HuH-7 (cell line): ENCODE measurements around the gene UTP4.
"Not testable (repeated sequence)": the region's sequence is repeated elsewhere in the genome, so short reads cannot be mapped to it uniquely, and the experiment has no call there.

Source experiments
- DNase-seq: peaks from one replicate; pipeline ENCODE4 v3.0.0; 2011; ENCODE audit warnings: low spot score

UTP4 gene

GRCh38 chr16:69131167-69131838, 1.1 kb upstream of the UTP4 start:
- peak; percentile 36 for DNase-seq

DNA sequence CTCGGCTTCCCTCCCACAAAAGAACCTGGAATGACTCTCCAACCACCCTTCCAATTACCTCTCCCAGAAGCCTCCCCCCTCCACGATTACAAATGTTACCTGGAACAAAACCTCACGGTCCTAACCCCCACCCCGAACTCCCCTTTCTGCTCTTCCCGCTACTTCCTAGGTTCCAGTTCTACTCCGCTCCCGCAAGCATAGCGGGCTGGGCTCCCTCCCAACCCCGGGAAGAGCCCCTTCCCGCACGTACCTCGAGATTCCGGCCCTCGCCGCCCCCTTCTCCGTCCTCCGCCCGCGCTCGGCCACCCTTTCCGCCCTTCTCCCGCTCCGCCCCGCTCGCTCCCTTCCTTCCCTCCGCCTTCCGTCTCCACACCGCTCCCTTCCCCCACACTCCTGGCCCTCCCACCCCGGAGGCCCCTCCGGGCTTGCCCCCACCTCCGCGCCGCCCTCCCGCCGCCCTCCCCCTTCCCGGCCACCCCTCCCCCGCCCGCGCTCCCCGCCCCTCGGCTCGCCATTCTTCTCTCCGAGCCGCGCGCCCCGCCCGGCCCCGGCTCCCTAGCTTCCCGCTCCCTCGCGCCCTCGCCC, 518 bp upstream of the UTP4 start:
- DNase-seq = peak; percentile 91

DNA sequence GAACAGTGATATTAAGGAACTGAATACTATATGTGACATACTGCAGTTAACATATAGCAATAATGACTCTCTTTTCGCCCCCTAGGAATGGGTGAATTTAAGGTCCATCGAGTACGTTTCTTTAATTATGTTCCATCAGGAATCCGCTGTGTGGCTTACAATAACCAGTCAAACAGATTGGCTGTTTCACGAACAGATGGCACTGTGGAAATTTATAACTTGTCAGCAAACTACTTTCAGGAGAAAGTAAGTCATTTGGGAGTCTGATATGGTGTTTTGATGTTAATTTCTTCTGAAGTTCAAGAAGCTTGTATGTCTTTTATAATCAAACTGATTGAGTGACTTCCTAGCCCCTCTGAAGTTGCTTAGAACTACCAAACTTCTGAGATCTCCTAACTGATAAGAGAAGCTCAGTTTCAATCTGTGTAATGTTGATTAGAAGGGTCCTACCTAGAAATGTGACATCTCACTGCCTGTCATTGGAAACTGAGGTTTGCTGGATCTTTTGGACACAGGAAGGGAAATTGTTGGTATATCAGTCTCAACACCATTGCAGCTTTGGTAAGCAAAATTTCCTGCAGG, 1.0 kb downstream of the UTP4 start:
- no peak for DNase-seq

- no peak for DNase-seq
Measured at GRCh38 chr16:69138608-69139007, 6.2 kb downstream of the UTP4 start.

- DNase-seq = not testable (repeated sequence)
Measured at GRCh38 chr16:69139464-69139863, 7.0 kb downstream of the UTP4 start.

DNA sequence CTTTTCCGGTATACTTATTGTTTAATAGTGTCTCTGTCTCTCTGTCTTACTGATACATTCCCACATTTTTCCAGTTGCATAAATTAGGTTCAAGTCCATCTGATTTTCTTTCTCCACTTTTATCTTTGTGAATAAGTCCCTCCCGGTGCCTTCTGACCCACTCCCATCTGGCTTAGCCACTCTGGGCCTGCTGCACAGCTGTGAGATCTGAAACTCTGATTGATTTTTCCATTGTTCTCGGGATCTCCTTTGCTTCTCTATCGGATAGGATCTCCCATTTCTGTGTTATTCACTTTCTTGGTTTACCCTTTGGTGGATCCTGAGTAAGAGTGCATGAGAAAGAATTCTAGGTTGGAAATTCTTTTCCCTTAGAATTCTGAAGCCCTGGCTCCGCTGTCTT, 8.6 kb downstream of the UTP4 start:
- no peak for DNase-seq

GRCh38 chr16:69141936-69142335, 9.5 kb downstream of the UTP4 start:
- DNase-seq = no peak

DNA sequence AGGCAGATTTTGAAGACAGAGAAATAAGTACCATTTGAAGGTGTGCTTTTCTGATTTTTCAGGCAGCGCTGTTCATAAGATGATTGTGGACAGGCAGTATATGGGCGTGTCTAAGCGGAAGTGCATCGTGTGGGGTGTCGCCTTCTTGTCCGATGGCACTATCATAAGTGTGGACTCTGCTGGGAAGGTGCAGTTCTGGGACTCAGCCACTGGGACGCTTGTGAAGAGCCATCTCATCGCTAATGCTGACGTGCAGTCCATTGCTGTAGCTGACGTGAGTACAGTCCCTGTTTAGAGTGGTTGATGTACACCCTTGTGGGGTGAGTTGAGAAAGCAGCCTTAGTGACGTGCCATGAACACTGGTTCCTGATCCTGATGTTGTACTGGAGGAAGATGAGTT, 10.7 kb downstream of the UTP4 start:
- peak; percentile 45 for DNase-seq

DNA sequence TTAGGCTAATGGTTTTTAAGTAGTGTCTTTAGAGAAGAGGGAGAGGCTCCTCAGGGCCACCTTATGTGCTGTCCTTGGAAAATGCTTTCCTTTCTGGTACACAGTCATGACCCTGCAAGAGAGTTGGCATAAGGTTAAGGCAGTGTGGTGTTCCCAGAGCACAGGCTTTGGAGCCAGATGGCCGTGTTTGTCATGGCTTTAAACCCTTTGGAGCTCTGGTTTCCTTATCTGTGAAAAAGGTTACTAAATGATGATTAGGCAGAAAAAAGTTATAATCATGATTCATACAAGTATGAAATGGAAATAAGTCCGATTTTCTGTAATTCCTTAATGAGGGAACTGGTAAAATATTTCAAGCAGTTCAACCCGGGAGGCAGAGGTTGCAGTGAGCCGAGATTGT, 13.2 kb downstream of the UTP4 start:
- no peak for DNase-seq

- DNase-seq = not testable (repeated sequence)
Measured at GRCh38 chr16:69149621-69150020, 17.2 kb downstream of the UTP4 start.

- peak; percentile 64 for DNase-seq
Measured at GRCh38 chr16:69150146-69150865, 17.9 kb downstream of the UTP4 start.

DNA sequence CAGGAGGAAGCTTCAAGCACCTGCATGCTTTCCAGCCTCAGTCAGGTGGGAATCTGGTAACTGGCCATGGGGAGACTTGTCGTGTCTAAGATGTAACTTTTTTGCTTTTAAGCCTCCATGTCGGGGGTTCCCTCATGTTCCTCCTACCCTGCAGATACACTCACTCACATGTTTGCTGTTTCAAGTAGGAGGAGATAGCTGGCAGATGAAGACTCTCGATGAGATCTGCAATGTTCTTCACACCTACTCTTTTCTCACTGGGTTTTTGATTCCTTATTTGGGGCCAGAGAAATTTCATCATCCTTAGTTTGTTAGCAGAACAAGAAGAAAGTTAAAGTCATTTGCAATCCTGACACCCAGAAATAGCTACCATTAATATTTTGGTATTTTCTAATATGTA, 24.7 kb downstream of the UTP4 start:
- no peak for DNase-seq

- no peak for DNase-seq
Measured at GRCh38 chr16:69160192-69160591, 27.7 kb downstream of the UTP4 start.

GRCh38 chr16:69165584-69165983, 33.1 kb downstream of the UTP4 start:
- DNase-seq = no peak

DNA sequence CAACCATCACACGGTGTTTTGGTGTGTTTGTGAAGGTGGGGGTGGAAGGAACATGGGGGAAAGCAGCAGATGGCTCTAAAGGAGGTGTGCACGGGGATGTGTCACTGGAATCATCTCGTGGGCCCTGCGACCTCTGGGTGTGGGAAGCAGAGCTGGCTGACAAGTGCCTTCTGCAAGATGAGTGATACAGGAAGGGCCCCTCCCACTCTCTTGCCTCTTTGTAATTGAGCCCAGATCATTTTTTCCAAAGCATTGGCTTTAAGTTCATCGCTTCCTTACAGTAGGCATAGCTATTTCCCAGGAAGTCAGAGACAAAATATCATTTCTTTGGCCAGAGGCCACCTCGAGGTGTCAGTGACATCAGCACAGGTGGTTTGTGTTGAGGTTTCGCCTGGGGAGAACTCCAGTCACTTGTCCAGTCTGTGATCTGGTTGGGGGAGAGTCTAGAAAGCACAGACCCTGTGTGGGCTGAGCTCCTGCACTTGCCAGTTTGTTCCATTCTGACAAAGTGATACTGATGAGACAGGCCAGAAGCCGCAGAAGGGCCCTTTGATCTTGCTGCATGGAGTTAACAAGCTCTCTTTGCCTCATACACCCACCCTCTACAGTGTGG, 33.9 kb downstream of the UTP4 start:
- DNase-seq = no peak

DNA sequence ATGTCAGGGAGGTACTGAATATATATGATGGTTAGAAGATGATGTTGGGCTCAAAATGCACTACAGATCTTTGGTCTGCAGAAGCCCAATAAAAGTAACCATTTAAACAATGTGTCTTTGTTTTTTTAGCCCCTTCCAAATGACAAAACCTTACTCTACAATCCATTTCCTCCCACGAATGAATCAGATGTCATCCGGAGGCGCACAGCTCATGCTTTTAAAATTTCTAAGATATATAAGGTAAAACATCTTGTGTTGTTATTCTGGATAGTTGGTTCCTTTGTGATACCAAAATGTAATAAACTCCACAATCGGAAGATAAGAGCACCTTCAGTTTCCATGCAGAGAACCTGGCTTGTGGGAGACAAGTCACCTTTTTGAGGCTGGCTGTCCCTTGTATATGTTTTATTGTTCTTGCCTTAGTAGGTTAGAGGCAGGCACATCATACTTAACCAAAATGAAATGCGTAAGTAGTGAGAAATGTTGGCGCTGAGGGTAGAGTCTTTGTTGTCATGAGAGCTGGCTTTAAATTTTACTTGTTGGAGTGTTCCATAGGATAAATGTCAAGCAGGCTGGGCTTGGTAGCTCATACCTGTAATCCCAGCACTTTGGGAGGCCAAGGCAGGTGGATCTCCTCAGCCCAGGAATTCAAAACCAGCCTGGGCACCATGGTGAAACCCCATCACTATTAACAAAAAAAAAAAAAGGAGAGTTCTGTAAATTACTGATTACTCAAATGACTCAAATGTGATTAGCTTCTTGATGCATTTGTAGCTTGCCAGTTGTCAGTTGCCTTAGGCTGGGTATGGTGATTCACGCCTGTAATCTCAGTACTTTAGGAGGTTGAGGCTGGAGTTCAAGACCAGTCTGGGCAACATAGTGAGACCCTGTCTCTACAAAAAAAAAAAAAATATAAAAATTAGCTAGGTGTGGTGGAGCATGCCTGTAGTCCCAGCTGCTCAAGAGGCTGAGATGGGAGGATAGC, 34.8 kb downstream of the UTP4 start:
- DNase-seq = no peak

- no peak for DNase-seq
Measured at GRCh38 chr16:69169051-69169450, 36.6 kb downstream of the UTP4 start.

- DNase-seq = no peak
Measured at GRCh38 chr16:69169607-69170352, 37.3 kb downstream of the UTP4 start.

GRCh38 chr16:69171325-69172084, 39.1 kb downstream of the UTP4 start:
- no peak for DNase-seq
